ENCODE results near the gene DKK1. TPM values are rescaled to one million over a fixed set of nuclear protein-coding genes. Genes with fewer than 3 reads are reported as not detected.

Gene DKK1
- total and polyA plus RNA-seq, 2 of the 13 experiments (the other 11 are each of a cell fraction or from before 2014, with no cell fraction given) = 123 to 262 TPM

- TF ChIP-seq KAT7 (CRISPR knock-in tag; IDR thresholded peaks at IDR 0.05; ENCODE audit: borderline replicate concordance) (no peak; the same call in 1 of the 2 replicates), SOX6 (IDR thresholded peaks at IDR 0.05) (no peak), SOX6 (CRISPR knock-in tag; IDR thresholded peaks at IDR 0.05) (peak; percentile 99), TSC22D2 (CRISPR knock-in tag; IDR thresholded peaks at IDR 0.05; ENCODE audit: borderline replicate concordance) (no peak), GLI4 (CRISPR knock-in tag; IDR thresholded peaks at IDR 0.05; ENCODE audit: borderline replicate concordance) (no peak), ZNF101 (CRISPR knock-in tag; IDR thresholded peaks at IDR 0.05; ENCODE audit: borderline replicate concordance, low read depth) (no peak), ZNF17 (CRISPR knock-in tag; IDR thresholded peaks at IDR 0.05) (no peak), ZNF264 (CRISPR knock-in tag; IDR thresholded peaks at IDR 0.05) (0 out of 2 replicates have a peak, but pooled peaks have one; percentile 53), GMEB2 (CRISPR knock-in tag; IDR thresholded peaks at IDR 0.05; ENCODE audit: low read depth) (no peak), ZBTB46 (CRISPR knock-in tag; IDR thresholded peaks at IDR 0.05; ENCODE audit: borderline replicate concordance) (no peak), ZNF597 (CRISPR knock-in tag; IDR thresholded peaks at IDR 0.05) (0 out of 2 replicates have a peak, but pooled peaks have one; percentile 76), MYNN (CRISPR knock-in tag; IDR thresholded peaks at IDR 0.05; ENCODE audit: low read depth) (no peak), PHF20 (CRISPR knock-in tag; IDR thresholded peaks at IDR 0.05) (no peak; the same call in 1 of the 2 replicates), ESRRA (CRISPR knock-in tag; IDR thresholded peaks at IDR 0.05; ENCODE audit: low read depth) (no peak), TBX2 (CRISPR knock-in tag; IDR thresholded peaks at IDR 0.05; ENCODE audit: borderline replicate concordance) (peak; percentile 100), CEBPG (CRISPR knock-in tag; IDR thresholded peaks at IDR 0.05) (no peak), NCOR1 (IDR thresholded peaks at IDR 0.05; ENCODE audit: borderline replicate concordance, low read length) (no peak), SUZ12 (IDR thresholded peaks at IDR 0.05; ENCODE audit: low read depth, low read length) (no peak), ZFP82 (CRISPR knock-in tag; IDR thresholded peaks at IDR 0.05; ENCODE audit: borderline replicate concordance) (no peak)
- TF ChIP-seq, protein P1, sequence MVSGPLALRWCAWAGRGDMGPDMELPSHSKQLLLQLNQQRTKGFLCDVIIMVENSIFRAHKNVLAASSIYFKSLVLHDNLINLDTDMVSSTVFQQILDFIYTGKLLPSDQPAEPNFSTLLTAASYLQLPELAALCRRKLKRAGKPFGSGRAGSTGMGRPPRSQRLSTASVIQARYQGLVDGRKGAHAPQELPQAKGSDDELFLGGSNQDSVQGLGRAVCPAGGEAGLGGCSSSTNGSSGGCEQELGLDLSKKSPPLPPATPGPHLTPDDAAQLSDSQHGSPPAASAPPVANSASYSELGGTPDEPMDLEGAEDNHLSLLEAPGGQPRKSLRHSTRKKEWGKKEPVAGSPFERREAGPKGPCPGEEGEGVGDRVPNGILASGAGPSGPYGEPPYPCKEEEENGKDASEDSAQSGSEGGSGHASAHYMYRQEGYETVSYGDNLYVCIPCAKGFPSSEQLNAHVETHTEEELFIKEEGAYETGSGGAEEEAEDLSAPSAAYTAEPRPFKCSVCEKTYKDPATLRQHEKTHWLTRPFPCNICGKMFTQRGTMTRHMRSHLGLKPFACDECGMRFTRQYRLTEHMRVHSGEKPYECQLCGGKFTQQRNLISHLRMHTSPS (CRISPR knock-in tag; IDR thresholded peaks at IDR 0.05; ENCODE audit: low read depth) = no peak
- TF ChIP-seq, protein P2, sequence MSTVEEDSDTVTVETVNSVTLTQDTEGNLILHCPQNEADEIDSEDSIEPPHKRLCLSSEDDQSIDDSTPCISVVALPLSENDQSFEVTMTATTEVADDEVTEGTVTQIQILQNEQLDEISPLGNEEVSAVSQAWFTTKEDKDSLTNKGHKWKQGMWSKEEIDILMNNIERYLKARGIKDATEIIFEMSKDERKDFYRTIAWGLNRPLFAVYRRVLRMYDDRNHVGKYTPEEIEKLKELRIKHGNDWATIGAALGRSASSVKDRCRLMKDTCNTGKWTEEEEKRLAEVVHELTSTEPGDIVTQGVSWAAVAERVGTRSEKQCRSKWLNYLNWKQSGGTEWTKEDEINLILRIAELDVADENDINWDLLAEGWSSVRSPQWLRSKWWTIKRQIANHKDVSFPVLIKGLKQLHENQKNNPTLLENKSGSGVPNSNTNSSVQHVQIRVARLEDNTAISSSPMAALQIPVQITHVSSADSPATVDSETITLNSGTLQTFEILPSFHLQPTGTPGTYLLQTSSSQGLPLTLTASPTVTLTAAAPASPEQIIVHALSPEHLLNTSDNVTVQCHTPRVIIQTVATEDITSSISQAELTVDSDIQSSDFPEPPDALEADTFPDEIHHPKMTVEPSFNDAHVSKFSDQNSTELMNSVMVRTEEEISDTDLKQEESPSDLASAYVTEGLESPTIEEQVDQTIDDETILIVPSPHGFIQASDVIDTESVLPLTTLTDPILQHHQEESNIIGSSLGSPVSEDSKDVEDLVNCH (CRISPR knock-in tag; IDR thresholded peaks at IDR 0.05) = no peak
These were observed at the start of gene DKK1 (continued) for GRCh38 chr10:52313933-52314821.

Measured in HepG2 (cell line).